ENCODE measurements around the gene COX19.

DNA sequence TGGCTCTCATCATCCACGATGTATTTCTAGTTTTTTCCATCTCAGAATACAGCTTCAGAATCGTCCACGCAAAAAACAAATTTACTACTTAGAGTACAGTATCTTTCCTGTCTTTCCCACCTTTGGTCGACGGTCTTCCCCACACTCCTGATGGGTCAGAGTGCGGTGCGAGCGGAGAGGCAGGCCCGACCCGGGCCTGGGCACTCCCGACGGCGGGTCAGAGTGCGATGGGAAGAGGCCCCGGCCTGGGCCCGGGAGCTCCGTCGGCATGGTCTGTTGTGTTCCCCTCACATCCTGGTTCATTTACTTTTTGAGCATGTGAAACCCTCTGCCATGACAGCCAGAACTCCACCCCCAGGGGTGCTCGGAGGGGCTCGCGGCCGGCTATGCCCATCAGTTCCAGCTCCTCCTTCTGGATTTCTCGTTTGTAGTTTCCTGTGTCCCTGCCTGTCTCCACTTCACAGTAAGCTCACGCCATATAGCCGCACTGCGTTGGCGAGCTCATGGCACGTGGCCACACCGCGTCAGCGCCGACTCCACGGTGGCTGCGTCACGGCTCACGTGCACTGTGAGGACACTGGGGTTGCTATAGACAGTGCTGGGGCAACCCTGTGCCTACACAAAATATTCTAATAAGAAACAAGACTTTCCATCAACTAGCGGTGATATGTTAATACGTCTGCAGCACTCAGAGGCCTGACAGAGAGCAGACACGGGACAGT is 7.8 kb downstream of the COX19 start:
- no peak for TF ChIP-seq POLR2AphosphoS5 (IDR thresholded peaks at IDR 0.05; ENCODE audit: low read depth, low read length)
- TF ChIP-seq TCF7L2 (IDR thresholded peaks at IDR 0.05; ENCODE audit: low read depth, low read length): no peak

Measured in Panc1 (cell line).